SK-N-SH (cell line): ENCODE measurements around the gene RIMS3. TPM values are rescaled to one million over a fixed set of nuclear protein-coding genes. Genes with fewer than 3 reads are reported as not detected.
A peak's percentile ranks its signal among the peaks of the same experiment; 100 is the strongest.

Source experiments
- CTCF ChIA-PET: fragments of 300-600, 350-600 bp; formaldehyde crosslinking; extraction: SDS; loops from one replicate; lab custom pipeline; 2021; lab: Yijun Ruan, JAX
- POLR2A ChIA-PET: fragments of 350-600 bp; sonication (Branson Sonifier 250); formaldehyde crosslinking; extraction: SDS; loops from one replicate; lab custom pipeline; 2020; ENCODE audit warnings: antibody characterized with exemption, inconsistent platforms; lab: Yijun Ruan, JAX
- DNase-seq: peaks from one replicate; pipeline ENCODE4 v3.0.0; 2012
- H2AFZ ChIP-seq: fragments of 200-600 bp; sonication (generic); 2 replicates; pipeline ENCODE4 v1.8.1; 2016; ENCODE audit warnings: antibody characterized with exemption, mild to moderate bottlenecking, low read depth
- H3F3A ChIP-seq: fragments of 200-600 bp; sonication (generic); replicated peaks from 2 replicates; pipeline ENCODE3; 2016; ENCODE audit warnings: antibody characterized with exemption, mild to moderate bottlenecking; ENCODE audit not compliant: insufficient read depth
- H3K27ac ChIP-seq, 2 experiments: fragments of 200-500 bp in 1 of 2; fragments of 200-600 bp in 1 of 2; sonication (Bioruptor generic) in 1 of 2; sonication (generic), shearing (Covaris generic) in 1 of 2; 2 replicates each; pipeline versions ENCODE4 v1.5.1 to v1.6.1; 2014 to 2016; ENCODE audit warnings: low read depth in 2 of 2, inconsistent platforms in 1 of 2, low read length in 1 of 2, mild to moderate bottlenecking in 1 of 2, mixed read lengths in 1 of 2
- H3K27me3 ChIP-seq: fragments of 200-600 bp; sonication (generic), shearing (Covaris generic); 2 replicates; pipeline ENCODE4 v1.6.1; 2016; ENCODE audit warnings: mixed run types; ENCODE audit not compliant: insufficient read depth
- H3K36me3 ChIP-seq, 2 experiments: fragments of 200-500 bp in 1 of 2; fragments of 200-600 bp in 1 of 2; sonication (Bioruptor generic) in 1 of 2; sonication (generic) in 1 of 2; replicated peaks in 1 of 2; 2 replicates each; pipeline versions ENCODE3 to v1.5.1; 2014 to 2016; ENCODE audit warnings: low read length in 1 of 2, mild to moderate bottlenecking in 1 of 2; ENCODE audit not compliant: insufficient read depth in 2 of 2, control insufficient read depth in 1 of 2
- H3K4me1 ChIP-seq, 2 experiments: fragments of 200-500 bp in 1 of 2; fragments of 200-600 bp in 1 of 2; sonication (Bioruptor generic) in 1 of 2; sonication (generic), shearing (Covaris generic) in 1 of 2; 2 replicates each; pipeline versions ENCODE4 v1.5.1 to v1.6.1; 2014 to 2016; ENCODE audit warnings: low read depth in 1 of 2, low read length in 1 of 2, mixed run types in 1 of 2; ENCODE audit not compliant: insufficient read depth in 2 of 2, control insufficient read depth in 1 of 2
- H3K4me2 ChIP-seq: fragments of 200-600 bp; sonication (generic), shearing (Covaris generic); 2 replicates; pipeline ENCODE4 v1.6.1; 2017; ENCODE audit warnings: mixed run types
- H3K4me3 ChIP-seq, 2 experiments: fragments of 200-500 bp in 1 of 2; fragments of 200-600 bp in 1 of 2; sonication (Bioruptor generic) in 1 of 2; sonication (generic), shearing (Covaris generic) in 1 of 2; 2 replicates each; pipeline versions ENCODE4 v1.5.1 to v1.8.1; 2014 to 2016; ENCODE audit warnings: low read depth in 2 of 2, inconsistent platforms in 1 of 2, low read length in 1 of 2, mild to moderate bottlenecking in 1 of 2, mixed read lengths in 1 of 2, moderate library complexity in 1 of 2
- H3K79me2 ChIP-seq: fragments of 200-600 bp; sonication (generic); 2 replicates; pipeline ENCODE4 v1.8.1; 2017; ENCODE audit warnings: mild to moderate bottlenecking; ENCODE audit not compliant: insufficient read depth
- H3K9ac ChIP-seq: fragments of 200-600 bp; sonication (generic); 2 replicates; pipeline ENCODE4 v1.6.1; 2017; ENCODE audit warnings: mixed run types
- H3K9me2 ChIP-seq: fragments of 200-600 bp; sonication (generic); 2 replicates; pipeline ENCODE4 v1.6.1; 2017; ENCODE audit warnings: mixed run types
- H3K9me3 ChIP-seq: fragments of 200-600 bp; sonication (generic); 2 replicates; pipeline ENCODE4 v1.6.1; 2017; ENCODE audit warnings: mixed run types, mild to moderate bottlenecking, moderate library complexity
- H4K20me1 ChIP-seq: fragments of 200-600 bp; sonication (generic); 2 replicates; pipeline ENCODE4 v1.6.1; 2017; ENCODE audit warnings: mild to moderate bottlenecking, mixed run types; ENCODE audit not compliant: insufficient read depth
- CHD2 ChIP-seq: fragments of 150-350 bp; IDR thresholded peaks from 2 replicates; pipeline ENCODE4 v1.6.1; 2018; ENCODE audit warnings: low read length; ENCODE audit not compliant: partially characterized antibody
- ELF1 ChIP-seq: IDR thresholded peaks from 2 replicates; pipeline ENCODE4 v1.4.0; 2012
- EP300 ChIP-seq, 2 experiments: IDR thresholded peaks; 2 replicates each; pipeline versions ENCODE4 v1.4.0 to v1.6.1; 2012; ENCODE audit warnings: borderline replicate concordance in 1 of 2, low read depth in 1 of 2, low read length in 1 of 2
- EZH2phosphoT487 ChIP-seq: fragments of 200-600 bp; sonication (generic); IDR thresholded peaks from 2 replicates; pipeline ENCODE4 v1.6.1; 2017; ENCODE audit warnings: low read depth, mixed run types, mild to moderate bottlenecking, antibody characterized with exemption, moderate library complexity, borderline replicate concordance
- GABPA ChIP-seq: IDR thresholded peaks from 2 replicates; pipeline ENCODE4 v1.4.0; 2012; ENCODE audit warnings: low read depth, mild to moderate bottlenecking
- MEF2A ChIP-seq: IDR thresholded peaks from 2 replicates; pipeline ENCODE4 v1.4.0; 2012; ENCODE audit warnings: low read depth, borderline replicate concordance
- NRF1 ChIP-seq: IDR thresholded peaks from 2 replicates; pipeline ENCODE4 v1.6.1; 2012; ENCODE audit warnings: low read depth, mild to moderate bottlenecking, low read length
- POLR2AphosphoS5 ChIP-seq: IDR thresholded peaks from 2 replicates; pipeline ENCODE4 v1.6.1; 2012; ENCODE audit warnings: low read depth, low read length
- RAD21 ChIP-seq: IDR thresholded peaks from 2 replicates; pipeline ENCODE4 v1.6.1; 2012; ENCODE audit warnings: mild to moderate bottlenecking, low read length
- RCOR1 ChIP-seq: fragments of 150-350 bp; IDR thresholded peaks from 2 replicates; pipeline ENCODE4 v1.6.1; 2017; ENCODE audit warnings: antibody characterized with exemption, low read length
- REST ChIP-seq: IDR thresholded peaks from 2 replicates; pipeline ENCODE4 v1.6.1; 2012; ENCODE audit warnings: mild to moderate bottlenecking, low read depth, low read length, moderate library complexity
- RXRA ChIP-seq: IDR thresholded peaks from 2 replicates; pipeline ENCODE4 v1.4.0; 2012; ENCODE audit warnings: low read depth, mild to moderate bottlenecking, borderline replicate concordance
- SIN3A ChIP-seq: IDR thresholded peaks from 2 replicates; pipeline ENCODE4 v1.6.1; 2012; ENCODE audit warnings: low read depth, mild to moderate bottlenecking, low read length, moderate library complexity, borderline replicate concordance
- SMC3 ChIP-seq: IDR thresholded peaks from 2 replicates; pipeline ENCODE4 v1.6.1; 2012; ENCODE audit warnings: low read depth, low read length, improper control_type of control experiment
- TAF1 ChIP-seq: IDR thresholded peaks from 2 replicates; pipeline ENCODE4 v1.6.1; 2012; ENCODE audit warnings: low read depth, mild to moderate bottlenecking, low read length, moderate library complexity, borderline replicate concordance
- TCF12 ChIP-seq: IDR thresholded peaks from 2 replicates; pipeline ENCODE4 v1.4.0; 2012
- USF1 ChIP-seq: IDR thresholded peaks from 2 replicates; pipeline ENCODE4 v1.4.0; 2012; ENCODE audit warnings: low read depth, borderline replicate concordance
- USF2 ChIP-seq: fragments of 150-350 bp; IDR thresholded peaks from 2 replicates; pipeline ENCODE4 v1.6.1; 2017; ENCODE audit warnings: antibody characterized with exemption, low read length, low read depth, borderline replicate concordance
- ZBTB33 ChIP-seq: IDR thresholded peaks from 2 replicates; pipeline ENCODE4 v1.4.0; 2012; ENCODE audit warnings: low read depth, borderline replicate concordance
- WGBS: methylation state at CpG from one replicate; pipeline ENCODE4 v1.1.6; 2017; ENCODE audit warnings: low lambda C conversion rate; 5-methylcytosine and 5-hydroxymethylcytosine counted together
- polyA plus RNA-seq, 3 experiments: library from polyadenylated mRNA; depleted of rRNA; stranded (reverse); fragments of >200 nt; gene quantifications; 2 replicates each; pipeline ENCODE4 v1.2.3, GENCODE V29; 2012
- TF ChIP-seq, protein P1 (sequence below): fragments of 200-600 bp; sonication (generic); IDR thresholded peaks from 2 replicates; pipeline ENCODE4 v1.6.1; 2017; ENCODE audit warnings: antibody characterized with exemption, mild to moderate bottlenecking, moderate library complexity
- TF ChIP-seq, protein P2 (sequence below): IDR thresholded peaks from 2 replicates; pipeline ENCODE4; 2012

The RIMS3 gene
- polyA plus RNA-seq, 1 of the 3 experiments (the other 2 are of a cell fraction) = 1.9 TPM

GRCh38 chr1:40612345-40612831 lies 53.1 kb downstream of the RIMS3 start:
- 0% methylated on average over 1 of the region's 11 CpGs for WGBS
- H3K36me3 ChIP-seq = no peaks in the 10 kb centered on the region
- peaks cover 0 to 4% of the 10 kb centered on the region in 2 experiments; a peak in 1 of 4 replicates for H3K4me1 ChIP-seq
- ChIA-PET POLR2A (no interaction called here), CTCF (interaction anchor here (0.6 to 2.1 kb wide), 30 partner anchors 12 to 820 kb away, joined by 3 to 20 read pairs (median 4); partner anchors contain the start of gene RIMS3)
- no peaks in the 10 kb centered on the region for H3K79me2 ChIP-seq
- peak overlapping the region; percentile 68; the same call in 1 of the 2 replicates for H2AFZ ChIP-seq
- H3K27me3 ChIP-seq = no peaks in the 10 kb centered on the region
- peak; percentile 78 for DNase-seq
- no peaks in the 10 kb centered on the region for H4K20me1 ChIP-seq
- 0 out of 2 replicates have a peak overlapping the region, but pooled peaks have one; percentile 35 for H3K4me2 ChIP-seq
- no peak overlapping the region for H3K9ac ChIP-seq
- H3K9me2 ChIP-seq = no peaks in the 10 kb centered on the region
- peak overlapping the region in 1 of 2 experiments; percentile 47; a peak in 1 of 4 replicates for H3K4me3 ChIP-seq
- no peaks in the 10 kb centered on the region for H3F3A ChIP-seq
- H3K9me3 ChIP-seq = no peaks in the 10 kb centered on the region
- H3K27ac ChIP-seq = no peak overlapping the region
- TF ChIP-seq GABPA = no peak
- TF ChIP-seq RAD21 = peak; percentile 96
- no peak for TF ChIP-seq TAF1
- no peak for TF ChIP-seq ELF1
- TF ChIP-seq RCOR1 = no peak
- TF ChIP-seq REST = no peak
- TF ChIP-seq TCF12 = no peak
- peak; percentile 82 for TF ChIP-seq SMC3
- TF ChIP-seq POLR2AphosphoS5 = no peak
- TF ChIP-seq NRF1 = no peak
- no peak for TF ChIP-seq USF1
- TF ChIP-seq USF2 = no peak
- no peak for TF ChIP-seq EZH2phosphoT487
- TF ChIP-seq CHD2 = peak; percentile 45
- TF ChIP-seq SIN3A = no peak
- TF ChIP-seq ZBTB33 = no peak
- no peak for TF ChIP-seq EP300 (IDR thresholded peaks at IDR 0.05; ENCODE audit: borderline replicate concordance in 1 of 2, low read depth in 1 of 2, low read length in 1 of 2)
- TF ChIP-seq, protein P1, sequence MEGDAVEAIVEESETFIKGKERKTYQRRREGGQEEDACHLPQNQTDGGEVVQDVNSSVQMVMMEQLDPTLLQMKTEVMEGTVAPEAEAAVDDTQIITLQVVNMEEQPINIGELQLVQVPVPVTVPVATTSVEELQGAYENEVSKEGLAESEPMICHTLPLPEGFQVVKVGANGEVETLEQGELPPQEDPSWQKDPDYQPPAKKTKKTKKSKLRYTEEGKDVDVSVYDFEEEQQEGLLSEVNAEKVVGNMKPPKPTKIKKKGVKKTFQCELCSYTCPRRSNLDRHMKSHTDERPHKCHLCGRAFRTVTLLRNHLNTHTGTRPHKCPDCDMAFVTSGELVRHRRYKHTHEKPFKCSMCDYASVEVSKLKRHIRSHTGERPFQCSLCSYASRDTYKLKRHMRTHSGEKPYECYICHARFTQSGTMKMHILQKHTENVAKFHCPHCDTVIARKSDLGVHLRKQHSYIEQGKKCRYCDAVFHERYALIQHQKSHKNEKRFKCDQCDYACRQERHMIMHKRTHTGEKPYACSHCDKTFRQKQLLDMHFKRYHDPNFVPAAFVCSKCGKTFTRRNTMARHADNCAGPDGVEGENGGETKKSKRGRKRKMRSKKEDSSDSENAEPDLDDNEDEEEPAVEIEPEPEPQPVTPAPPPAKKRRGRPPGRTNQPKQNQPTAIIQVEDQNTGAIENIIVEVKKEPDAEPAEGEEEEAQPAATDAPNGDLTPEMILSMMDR = peak; percentile 86
- TF ChIP-seq, protein P2, sequence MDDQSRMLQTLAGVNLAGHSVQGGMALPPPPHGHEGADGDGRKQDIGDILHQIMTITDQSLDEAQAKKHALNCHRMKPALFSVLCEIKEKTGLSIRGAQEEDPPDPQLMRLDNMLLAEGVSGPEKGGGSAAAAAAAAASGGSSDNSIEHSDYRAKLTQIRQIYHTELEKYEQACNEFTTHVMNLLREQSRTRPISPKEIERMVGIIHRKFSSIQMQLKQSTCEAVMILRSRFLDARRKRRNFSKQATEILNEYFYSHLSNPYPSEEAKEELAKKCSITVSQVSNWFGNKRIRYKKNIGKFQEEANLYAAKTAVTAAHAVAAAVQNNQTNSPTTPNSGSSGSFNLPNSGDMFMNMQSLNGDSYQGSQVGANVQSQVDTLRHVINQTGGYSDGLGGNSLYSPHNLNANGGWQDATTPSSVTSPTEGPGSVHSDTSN = no peak
- no peak for TF ChIP-seq RXRA
- TF ChIP-seq MEF2A = no peak
